Mesenchymal stem cell (in vitro differentiated cells and primary cell): ENCODE measurements around the gene PLCXD3.

ENCODE experiments used
- DNase-seq: peaks from one replicate; pipeline ENCODE4 v3.0.0-alpha.2; 2013
- H2AFZ ChIP-seq: one replicate; pipeline ENCODE4 v1.6.1; 2013; ENCODE audit warnings: low read depth, mild to moderate bottlenecking, control low read depth, inconsistent platforms, low read length, moderate library complexity
- H2AK5ac ChIP-seq: 2 replicates; pipeline ENCODE4 v1.6.1; 2013; ENCODE audit warnings: low read length, moderate library complexity, mild to moderate bottlenecking, inconsistent platforms; ENCODE audit not compliant: severe bottlenecking
- H2BK120ac ChIP-seq: one replicate; pipeline ENCODE4 v1.6.1; 2013; ENCODE audit warnings: low read depth, mild to moderate bottlenecking, inconsistent platforms, low read length, moderate library complexity
- H2BK12ac ChIP-seq, 2 experiments: one replicate each; pipeline ENCODE4 v1.6.1; 2013; ENCODE audit warnings: inconsistent platforms in 2 of 2, low read length in 2 of 2, mild to moderate bottlenecking in 2 of 2, moderate library complexity in 2 of 2, control low read depth in 1 of 2
- H2BK15ac ChIP-seq: one replicate; pipeline ENCODE4 v1.6.1; 2013; ENCODE audit warnings: mild to moderate bottlenecking, low read depth, inconsistent platforms; ENCODE audit not compliant: poor library complexity, severe bottlenecking
- H2BK5ac ChIP-seq: 2 replicates; pipeline ENCODE4 v1.6.1; 2013; ENCODE audit warnings: low read depth, mild to moderate bottlenecking, low read length, control low read depth, inconsistent platforms; ENCODE audit not compliant: poor library complexity, severe bottlenecking
- H3K14ac ChIP-seq, 2 experiments: one replicate each; pipeline ENCODE4 v1.6.1; 2013; ENCODE audit warnings: inconsistent platforms in 2 of 2, low read length in 2 of 2, control low read depth in 1 of 2, mild to moderate bottlenecking in 1 of 2, moderate library complexity in 1 of 2
- H3K18ac ChIP-seq, 2 experiments: one replicate each; pipeline ENCODE4 v1.6.1; 2013; ENCODE audit warnings: inconsistent platforms in 2 of 2, low read length in 2 of 2, control low read depth in 1 of 2, low read depth in 1 of 2, mild to moderate bottlenecking in 1 of 2
- H3K23ac ChIP-seq, 2 experiments: one replicate each; pipeline ENCODE4 v1.6.1; 2013; ENCODE audit warnings: inconsistent platforms in 2 of 2, low read length in 2 of 2, mild to moderate bottlenecking in 2 of 2, moderate library complexity in 2 of 2, control low read depth in 1 of 2
- H3K27ac ChIP-seq: 2 replicates; pipeline ENCODE4 v1.5.1; 2013; ENCODE audit warnings: mild to moderate bottlenecking, moderate library complexity, low read length, control low read depth, inconsistent platforms; ENCODE audit not compliant: poor library complexity, severe bottlenecking
- H3K27me3 ChIP-seq, 2 experiments: 2 replicates each; pipeline versions ENCODE4 v1.6.1 to v1.7.0; 2013; ENCODE audit warnings: low read length in 2 of 2, mild to moderate bottlenecking in 2 of 2, moderate library complexity in 2 of 2, control low read depth in 1 of 2, inconsistent platforms in 1 of 2; ENCODE audit not compliant: control insufficient read depth in 1 of 2, insufficient read depth in 1 of 2
- H3K36me3 ChIP-seq, 2 experiments: 2 replicates each; pipeline versions ENCODE4 v1.6.1 to v1.7.0; 2013; ENCODE audit warnings: low read length in 2 of 2, control low read depth in 1 of 2, inconsistent platforms in 1 of 2, low read depth in 1 of 2, mild to moderate bottlenecking in 1 of 2; ENCODE audit not compliant: insufficient read depth in 2 of 2, control insufficient read depth in 1 of 2
- H3K4ac ChIP-seq, 2 experiments: one replicate each; pipeline ENCODE4 v1.6.1; 2013; ENCODE audit warnings: inconsistent platforms in 2 of 2, low read length in 2 of 2, mild to moderate bottlenecking in 2 of 2, moderate library complexity in 2 of 2, control low read depth in 1 of 2, low read depth in 1 of 2
- H3K4me1 ChIP-seq: 2 replicates; pipeline ENCODE4 v1.6.1; 2013; ENCODE audit warnings: low read depth, low read length, control low read depth; ENCODE audit not compliant: control insufficient read depth, insufficient read depth
- H3K4me2 ChIP-seq: 2 replicates; pipeline ENCODE4 v1.6.1; 2013; ENCODE audit warnings: low read length, mild to moderate bottlenecking, inconsistent platforms; ENCODE audit not compliant: poor library complexity, severe bottlenecking
- H3K4me3 ChIP-seq, 2 experiments: 2 replicates each; pipeline versions ENCODE4 v1.5.1 to v1.7.0; 2013; ENCODE audit warnings: low read length in 2 of 2, mild to moderate bottlenecking in 2 of 2, control low read depth in 1 of 2, low read depth in 1 of 2; ENCODE audit not compliant: insufficient read depth in 1 of 2
- H3K79me1 ChIP-seq: replicated peaks from 2 replicates; pipeline ENCODE4 v1.6.1; 2013; ENCODE audit warnings: mild to moderate bottlenecking, control low read depth, low read length, inconsistent platforms; ENCODE audit not compliant: poor library complexity, severe bottlenecking
- H3K9ac ChIP-seq: 2 replicates; pipeline ENCODE4 v1.7.0; 2013; ENCODE audit warnings: mild to moderate bottlenecking, low read length, moderate library complexity
- H3K9me3 ChIP-seq: 2 replicates; pipeline ENCODE4 v1.7.0; 2013; ENCODE audit warnings: mild to moderate bottlenecking, low read length; ENCODE audit not compliant: control insufficient read depth
- H4K8ac ChIP-seq: one replicate; pipeline ENCODE4 v1.6.1; 2013; ENCODE audit warnings: inconsistent platforms, mild to moderate bottlenecking, low read length, moderate library complexity
- H4K91ac ChIP-seq: one replicate; pipeline ENCODE4 v1.6.1; 2013; ENCODE audit warnings: mild to moderate bottlenecking, low read length, inconsistent platforms
- WGBS: methylation state at CpG from one replicate; pipeline ENCODE4 v1.1.7; 2013; ENCODE audit warnings: mixed read lengths; 5-methylcytosine and 5-hydroxymethylcytosine counted together

Gene PLCXD3

DNA sequence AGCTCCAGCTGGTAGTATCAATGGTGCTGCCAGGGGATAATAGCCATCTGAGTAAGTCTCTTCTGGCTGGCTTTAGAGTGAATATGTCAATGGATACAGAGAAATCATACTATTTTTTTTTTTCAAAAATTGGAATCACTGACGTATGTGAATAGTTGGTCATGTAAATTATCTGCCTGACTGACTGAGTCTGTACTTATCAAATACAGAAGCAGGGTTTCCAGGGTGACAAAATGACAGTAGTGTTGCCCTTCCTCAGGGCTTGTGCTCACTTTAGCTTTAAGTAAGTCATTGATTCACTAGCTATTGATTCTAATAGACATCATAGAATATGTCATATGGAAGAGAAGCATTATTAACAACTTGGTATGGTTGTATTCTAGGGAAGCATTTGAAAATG is 171.1 kb downstream of the PLCXD3 start:
- H3K36me3 ChIP-seq: no peaks in the 10 kb centered on the region
- WGBS: 63% methylated on average over 1 of the region's 1 CpG

DNA sequence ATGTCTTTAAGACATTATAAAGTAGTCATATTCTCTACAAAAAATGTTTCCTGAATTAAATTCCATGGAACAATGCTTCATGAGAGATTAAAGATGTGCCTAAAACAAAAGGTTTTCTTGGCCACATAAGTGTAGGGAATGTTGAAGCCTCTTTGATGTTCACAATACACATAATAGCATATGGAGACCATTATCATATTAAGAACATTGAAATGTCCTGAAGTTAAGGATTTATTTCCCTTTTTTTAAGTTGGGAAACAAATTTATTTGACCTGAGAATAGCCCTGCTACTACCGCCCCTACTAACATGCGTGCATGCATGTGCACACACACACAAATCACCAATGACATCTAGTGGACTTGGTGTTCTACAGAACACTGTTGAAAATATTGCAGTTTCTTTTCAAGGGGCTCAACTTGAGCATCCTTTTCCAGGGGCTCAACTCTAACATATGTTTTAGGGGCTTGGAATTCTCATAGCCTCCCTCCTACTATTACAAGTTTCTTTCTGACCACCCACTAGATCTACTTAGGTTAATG is 172.2 kb downstream of the PLCXD3 start:
- Histone ChIP-seq H3K4me2 (no peak overlapping the region), H2AK5ac (no peak overlapping the region), H2BK5ac (no peak overlapping the region), H3K4me1 (no peaks in the 10 kb centered on the region), H4K8ac (no peak overlapping the region), H3K27ac (no peak overlapping the region), H2BK15ac (no peak overlapping the region), H2BK120ac (no peak overlapping the region), H4K91ac (no peak overlapping the region), H2BK12ac (no peak overlapping the region), H3K18ac (no peak overlapping the region), H3K36me3 (no peaks in the 10 kb centered on the region), H3K9me3 (no peaks in the 10 kb centered on the region), H3K79me1 (no peaks in the 10 kb centered on the region), H3K9ac (no peak overlapping the region), H2AFZ (no peak overlapping the region), H3K4ac (no peak overlapping the region), H3K27me3 (no peaks in the 10 kb centered on the region), H3K4me3 (no peak overlapping the region), H3K14ac (no peak overlapping the region), H3K23ac (no peak overlapping the region)
- WGBS: 100% methylated on average over 2 of the region's 2 CpGs
- DNase-seq: no peak

More for the DNA sequence above, 171.1 kb downstream of the PLCXD3 start:
- H3K4ac ChIP-seq: no peak overlapping the region
- no peak overlapping the region for H4K8ac ChIP-seq
- no peak overlapping the region for H2BK12ac ChIP-seq
- H2AK5ac ChIP-seq: no peak overlapping the region
- no peak overlapping the region for H3K27ac ChIP-seq
- H3K27me3 ChIP-seq: no peaks in the 10 kb centered on the region
- H3K9me3 ChIP-seq: no peaks in the 10 kb centered on the region
- H2AFZ ChIP-seq: no peak overlapping the region
- no peak overlapping the region for H2BK120ac ChIP-seq
- H3K9ac ChIP-seq: no peak overlapping the region
- no peak overlapping the region for H2BK5ac ChIP-seq
- H3K79me1 ChIP-seq: no peaks in the 10 kb centered on the region
- no peak overlapping the region for H3K18ac ChIP-seq
- no peak overlapping the region for H2BK15ac ChIP-seq
- no peaks in the 10 kb centered on the region for H3K4me1 ChIP-seq
- no peak for DNase-seq
- H3K23ac ChIP-seq: no peak overlapping the region
- no peak overlapping the region for H3K14ac ChIP-seq
- H4K91ac ChIP-seq: no peak overlapping the region
- no peak overlapping the region for H3K4me2 ChIP-seq
- H3K4me3 ChIP-seq: no peak overlapping the region

DNA sequence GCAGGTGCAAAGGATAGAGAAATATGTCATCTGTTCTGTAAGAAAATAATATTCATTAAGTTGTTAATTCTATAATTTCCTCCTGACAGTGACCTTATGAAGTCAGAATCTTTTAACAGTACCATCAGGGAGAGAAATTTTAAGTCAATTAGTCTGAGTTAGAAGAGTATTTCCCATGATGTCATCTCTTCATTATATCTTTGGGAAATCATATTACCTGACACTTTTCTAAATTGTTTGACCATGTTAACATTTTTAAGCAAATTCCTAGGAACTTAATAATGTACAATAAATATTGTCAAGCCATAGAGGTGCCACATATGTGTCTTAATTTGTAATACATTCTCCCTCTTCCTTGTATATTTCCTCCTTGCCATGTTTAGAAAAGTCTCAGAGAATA is 172.7 kb downstream of the PLCXD3 start:
- Histone ChIP-seq H3K27ac (no peak overlapping the region), H3K14ac (no peak overlapping the region), H4K8ac (no peak overlapping the region), H3K4me3 (no peak overlapping the region), H3K9me3 (no peaks in the 10 kb centered on the region), H3K23ac (no peak overlapping the region), H3K79me1 (no peaks in the 10 kb centered on the region), H3K27me3 (no peaks in the 10 kb centered on the region), H2AK5ac (no peak overlapping the region), H3K4ac (no peak overlapping the region), H3K4me1 (no peaks in the 10 kb centered on the region), H3K36me3 (no peaks in the 10 kb centered on the region), H2BK15ac (no peak overlapping the region), H3K18ac (no peak overlapping the region), H2AFZ (no peak overlapping the region), H2BK12ac (no peak overlapping the region), H2BK5ac (no peak overlapping the region), H3K9ac (no peak overlapping the region), H3K4me2 (no peak overlapping the region), H4K91ac (no peak overlapping the region), H2BK120ac (no peak overlapping the region)
- DNase-seq: no peak

DNA sequence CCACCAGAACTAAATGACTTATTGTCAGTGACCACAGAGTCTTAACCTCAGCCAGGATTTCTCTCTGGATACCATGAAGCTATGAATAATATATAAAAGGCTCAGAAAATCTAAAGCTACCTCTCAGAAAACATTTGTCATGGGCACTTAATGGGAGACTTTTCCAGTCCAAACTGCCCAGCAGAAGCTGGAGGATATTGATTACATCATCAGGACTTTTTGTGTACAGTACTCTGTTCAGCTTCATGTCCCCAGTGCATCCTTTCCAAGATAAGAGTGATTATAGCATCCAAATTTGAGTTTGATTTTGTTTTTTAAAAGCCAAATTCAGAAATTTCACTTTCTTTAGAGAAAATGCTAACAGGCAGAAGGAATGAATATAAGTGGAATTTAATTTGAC is 173.2 kb downstream of the PLCXD3 start:
- Histone ChIP-seq H3K4ac (no peak overlapping the region), H2BK15ac (no peak overlapping the region), H3K23ac (no peak overlapping the region), H4K91ac (no peak overlapping the region), H3K9me3 (no peaks in the 10 kb centered on the region), H3K18ac (no peak overlapping the region), H3K4me3 (no peak overlapping the region), H3K27ac (no peak overlapping the region), H3K27me3 (no peaks in the 10 kb centered on the region), H2AK5ac (no peak overlapping the region), H2BK5ac (no peak overlapping the region), H2BK12ac (no peak overlapping the region), H3K14ac (no peak overlapping the region), H3K4me2 (no peak overlapping the region), H3K4me1 (no peaks in the 10 kb centered on the region), H2AFZ (no peak overlapping the region), H3K79me1 (no peaks in the 10 kb centered on the region), H3K36me3 (no peaks in the 10 kb centered on the region), H3K9ac (no peak overlapping the region), H2BK120ac (no peak overlapping the region), H4K8ac (no peak overlapping the region)
- DNase-seq: no peak
